Duodenal mucosa (tissue), 2 donors: ENCODE data around the gene MAP3K20.
"Not testable (repeated sequence)": the region's sequence is repeated elsewhere in the genome, so short reads cannot be mapped to it uniquely, and the experiment has no call there.

Experiments used
- H3K27ac ChIP-seq: one replicate; pipeline ENCODE4 v1.7.0; 2013; ENCODE audit warnings: low read depth, low read length
- H3K27me3 ChIP-seq, 2 donors: one replicate each; pipeline ENCODE4 v1.7.0; 2013; ENCODE audit warnings: low read length in 2 of 2, control low read depth in 1 of 2; ENCODE audit not compliant: insufficient read depth in 2 of 2, control insufficient read depth in 1 of 2
- H3K36me3 ChIP-seq, 2 donors: one replicate each; pipeline ENCODE4 v1.7.0; 2013; ENCODE audit warnings: low read length in 2 of 2, control low read depth in 1 of 2; ENCODE audit not compliant: insufficient read depth in 2 of 2, control insufficient read depth in 1 of 2
- H3K4me1 ChIP-seq, 2 donors: one replicate each; pipeline ENCODE4 v1.7.0; 2013; ENCODE audit warnings: low read length in 2 of 2, control low read depth in 1 of 2; ENCODE audit not compliant: insufficient read depth in 2 of 2, control insufficient read depth in 1 of 2
- H3K4me3 ChIP-seq, 2 donors: one replicate each; pipeline ENCODE4 v1.7.0; 2013; ENCODE audit warnings: low read length in 2 of 2, low read depth in 1 of 2
- H3K9ac ChIP-seq, 2 donors: one replicate each; pipeline ENCODE4 v1.7.0; 2013; ENCODE audit warnings: low read length in 2 of 2, low read depth in 1 of 2
- H3K9me3 ChIP-seq, 2 donors: one replicate each; pipeline ENCODE4 v1.7.0; 2013; ENCODE audit warnings: low read length in 2 of 2, control low read depth in 1 of 2; ENCODE audit not compliant: control insufficient read depth in 1 of 2

MAP3K20 gene

DNA sequence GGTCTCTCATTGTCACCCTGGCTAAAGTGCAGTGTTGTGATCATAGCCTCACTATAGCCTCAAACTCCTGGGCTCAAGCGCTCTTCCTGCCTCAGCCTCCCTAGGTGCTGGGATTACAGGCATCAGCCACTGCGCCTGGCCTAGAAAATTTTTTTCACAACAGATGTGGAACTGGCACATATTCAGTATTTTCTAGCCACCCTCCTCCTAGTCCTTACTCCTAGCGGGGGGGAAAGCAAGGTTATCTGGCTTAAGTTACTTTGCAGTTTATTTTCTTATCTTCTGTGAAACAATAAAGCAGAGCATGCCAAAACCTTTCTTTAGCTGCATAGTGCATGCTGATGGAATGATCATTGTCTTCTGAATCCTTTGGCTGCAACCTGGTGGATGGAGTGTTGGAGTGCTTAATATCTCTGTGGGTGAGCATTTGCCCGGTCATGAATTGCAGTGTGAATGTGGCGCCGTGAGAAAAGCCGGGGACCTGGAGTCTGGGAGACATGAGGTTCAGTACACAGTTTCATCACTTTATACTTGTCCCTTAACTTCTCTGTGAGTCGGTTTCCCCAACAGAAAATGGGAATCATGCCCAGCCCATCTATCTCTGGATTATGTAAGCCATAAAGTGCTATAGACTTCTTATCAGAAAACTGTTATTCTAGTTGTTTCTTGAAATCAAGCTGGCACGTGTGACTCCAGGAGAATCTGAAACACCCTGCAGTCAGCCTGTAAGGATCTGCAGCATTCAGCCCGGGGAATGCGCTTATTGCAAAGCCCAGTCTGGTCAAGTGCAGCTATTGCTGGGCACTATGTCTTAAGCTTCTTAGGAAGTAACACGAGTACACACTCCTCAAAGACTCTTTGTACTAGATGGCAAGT, 38.2 kb upstream of the MAP3K20 start:
- no peaks in the 10 kb centered on the region for H3K27me3 ChIP-seq
- no peaks in the 10 kb centered on the region for H3K9me3 ChIP-seq
- H3K4me3 ChIP-seq: no peak overlapping the region
- no peak overlapping the region for H3K27ac ChIP-seq
- no peak overlapping the region for H3K9ac ChIP-seq
- H3K4me1 ChIP-seq: peaks cover 7 to 19% of the 10 kb centered on the region in 2 donors
- H3K36me3 ChIP-seq: no peaks in the 10 kb centered on the region

- not testable (repeated sequence) for H3K9ac ChIP-seq, H3K27me3 ChIP-seq, H3K36me3 ChIP-seq, H3K9me3 ChIP-seq, H3K4me3 ChIP-seq, H3K27ac ChIP-seq
- peaks cover 7 to 19% of the 10 kb centered on the region in 2 donors for H3K4me1 ChIP-seq
Observed at GRCh38 chr2:173038257-173038656, 37.4 kb upstream of the MAP3K20 start.

- Histone ChIP-seq H3K9ac (no peak overlapping the region), H3K4me1 (peaks cover 7 to 27% of the 10 kb centered on the region in 2 donors), H3K36me3 (no peaks in the 10 kb centered on the region), H3K4me3 (no peak overlapping the region), H3K9me3 (no peaks in the 10 kb centered on the region), H3K27ac (no peak overlapping the region), H3K27me3 (no peaks in the 10 kb centered on the region)
Observed at GRCh38 chr2:173040729-173041128, 34.9 kb upstream of the MAP3K20 start.

DNA sequence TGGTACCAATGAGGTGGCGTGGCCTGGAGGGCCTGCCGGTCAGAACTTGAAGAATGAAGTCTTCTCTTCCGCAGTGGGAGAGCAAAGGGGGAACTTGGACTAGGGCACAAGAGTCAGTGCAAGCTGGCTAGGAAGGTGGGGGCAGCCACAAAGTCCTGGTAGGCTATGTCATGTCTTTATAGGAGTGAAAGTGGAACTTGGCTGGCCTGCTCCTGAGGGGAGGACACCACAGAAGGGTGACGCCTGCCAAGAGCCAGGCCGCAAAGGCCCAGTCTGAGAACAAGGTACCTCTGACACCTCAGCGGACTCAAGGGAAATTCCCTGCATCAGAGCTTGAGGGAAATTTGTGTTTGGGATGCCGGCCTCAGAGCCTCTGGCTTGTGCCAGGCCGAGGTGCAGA, 32.2 kb upstream of the MAP3K20 start:
- Histone ChIP-seq H3K9me3 (no peaks in the 10 kb centered on the region), H3K27ac (no peak overlapping the region), H3K27me3 (no peaks in the 10 kb centered on the region), H3K9ac (no peak overlapping the region), H3K36me3 (no peaks in the 10 kb centered on the region), H3K4me3 (no peak overlapping the region), H3K4me1 (peaks cover 7 to 15% of the 10 kb centered on the region in 2 donors)

DNA sequence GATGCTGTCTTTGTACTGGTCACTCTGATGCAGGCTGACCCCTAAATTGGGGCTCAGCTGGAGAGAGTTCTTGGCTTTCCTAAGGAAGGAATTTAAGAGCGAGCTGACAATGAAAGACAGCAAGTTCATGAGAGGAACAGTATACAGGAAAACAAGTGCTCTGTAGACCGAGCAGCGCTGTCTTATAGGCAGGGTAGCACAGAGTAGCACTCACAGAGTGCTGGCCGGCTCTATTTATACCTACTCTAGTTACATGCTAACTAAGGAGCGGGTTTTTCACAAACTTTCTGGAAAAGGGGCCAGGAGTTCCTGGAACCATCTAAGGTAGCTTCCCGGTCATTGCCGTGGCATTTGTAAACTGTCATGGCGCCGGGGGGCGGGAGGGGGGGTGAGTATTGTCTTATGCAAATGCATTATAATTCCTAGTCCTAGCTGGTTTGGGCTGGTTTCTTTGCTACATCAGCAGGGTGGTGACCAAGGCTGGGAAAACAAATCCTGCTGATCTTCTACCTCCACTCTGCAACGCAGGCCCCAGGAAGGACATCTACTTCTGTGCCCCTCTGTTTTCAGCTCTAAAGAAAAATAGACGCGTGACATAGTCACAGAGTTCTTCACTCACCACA, 31.6 kb upstream of the MAP3K20 start:
- Histone ChIP-seq H3K9ac (no peak overlapping the region), H3K4me1 (peaks cover 7 to 18% of the 10 kb centered on the region in 2 donors), H3K27me3 (no peaks in the 10 kb centered on the region), H3K4me3 (no peak overlapping the region), H3K36me3 (no peaks in the 10 kb centered on the region), H3K27ac (no peak overlapping the region), H3K9me3 (no peaks in the 10 kb centered on the region)

DNA sequence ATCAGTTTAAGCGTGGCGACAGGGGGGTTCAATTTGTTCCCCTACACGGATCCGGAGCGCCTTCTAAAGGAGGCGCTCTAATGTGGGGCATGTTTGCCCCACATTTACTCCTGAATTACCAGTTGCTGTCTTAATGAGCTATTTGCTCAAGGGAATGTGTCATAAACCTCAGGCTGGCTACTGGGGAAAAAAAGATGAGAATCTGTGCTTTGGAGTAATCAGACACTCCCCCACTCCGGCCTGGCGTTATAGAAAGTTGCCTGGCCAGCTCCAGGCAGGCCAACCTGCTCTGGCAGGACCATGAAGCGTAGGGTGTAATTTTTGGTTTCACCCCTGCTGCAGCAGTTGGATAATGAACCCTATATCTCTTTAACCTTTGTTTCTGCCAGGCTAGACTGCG, 31.0 kb upstream of the MAP3K20 start:
- Histone ChIP-seq H3K9ac (no peak overlapping the region), H3K4me1 (peaks cover 9 to 24% of the 10 kb centered on the region in 2 donors), H3K27ac (no peak overlapping the region), H3K9me3 (no peaks in the 10 kb centered on the region), H3K27me3 (no peaks in the 10 kb centered on the region), H3K4me3 (no peak overlapping the region), H3K36me3 (no peaks in the 10 kb centered on the region)

GRCh38 chr2:173045181-173045580, 30.5 kb upstream of the MAP3K20 start:
- Histone ChIP-seq H3K36me3 (no peaks in the 10 kb centered on the region), H3K27ac (no peak overlapping the region), H3K9me3 (no peaks in the 10 kb centered on the region), H3K4me3 (no peak overlapping the region), H3K9ac (no peak overlapping the region), H3K4me1 (peaks cover 14 to 29% of the 10 kb centered on the region in 2 donors), H3K27me3 (no peaks in the 10 kb centered on the region)

GRCh38 chr2:173048522-173048896, 27.1 kb upstream of the MAP3K20 start:
- Histone ChIP-seq H3K9ac (no peak overlapping the region), H3K9me3 (no peaks in the 10 kb centered on the region), H3K27ac (no peak overlapping the region), H3K4me1 (peaks cover 17 to 33% of the 10 kb centered on the region in 2 donors), H3K4me3 (no peak overlapping the region), H3K36me3 (no peaks in the 10 kb centered on the region), H3K27me3 (no peaks in the 10 kb centered on the region)

DNA sequence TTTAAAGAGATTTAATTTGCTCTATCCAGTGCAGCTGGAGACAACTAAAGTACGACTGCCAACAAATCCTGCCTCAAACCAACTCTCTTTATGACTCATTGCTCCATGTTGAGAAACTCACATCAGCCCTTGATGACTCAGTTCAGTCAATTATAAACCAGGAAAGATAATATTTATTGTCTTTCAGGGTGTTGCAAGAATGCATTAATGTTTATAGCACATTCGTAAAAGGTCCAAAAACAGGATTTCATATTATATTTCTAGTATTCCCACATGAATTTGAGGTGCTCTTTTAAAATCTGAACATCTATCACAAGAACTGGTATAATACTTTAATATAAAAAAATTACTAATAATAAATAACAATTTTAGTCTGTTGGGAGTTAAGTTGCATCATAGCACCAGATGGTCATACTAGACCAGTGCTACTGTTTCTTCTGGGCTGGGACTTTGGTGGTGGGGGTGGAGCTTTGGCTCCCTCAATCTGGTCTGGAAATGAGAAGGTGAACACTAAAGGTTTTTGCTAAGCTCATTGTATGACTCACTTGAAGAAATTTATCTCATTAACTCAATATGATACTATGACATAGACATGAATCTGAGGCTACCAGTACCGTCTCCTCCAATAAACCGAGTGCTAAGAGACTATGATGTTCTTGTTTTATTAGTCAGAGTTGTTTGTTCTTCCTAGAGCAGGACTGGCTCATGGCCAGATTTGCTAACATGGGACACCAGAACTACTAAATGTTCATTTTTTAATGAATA, 26.6 kb upstream of the MAP3K20 start:
- no peaks in the 10 kb centered on the region for H3K36me3 ChIP-seq
- H3K9ac ChIP-seq: peak overlapping the region in 1 of 2 donors; percentile 15
- H3K9me3 ChIP-seq: no peaks in the 10 kb centered on the region
- H3K27ac ChIP-seq: no peak overlapping the region
- H3K27me3 ChIP-seq: no peaks in the 10 kb centered on the region
- H3K4me1 ChIP-seq: peaks cover 17 to 33% of the 10 kb centered on the region in 2 donors
- H3K4me3 ChIP-seq: peak overlapping the region in 1 of 2 donors; percentile 16

GRCh38 chr2:173049831-173050230, 25.8 kb upstream of the MAP3K20 start:
- H3K4me3 ChIP-seq: peak overlapping the region in 1 of 2 donors; percentile 16
- H3K27ac ChIP-seq: no peak overlapping the region
- H3K4me1 ChIP-seq: peaks cover 17 to 30% of the 10 kb centered on the region in 2 donors
- H3K9me3 ChIP-seq: no peaks in the 10 kb centered on the region
- H3K27me3 ChIP-seq: no peaks in the 10 kb centered on the region
- no peaks in the 10 kb centered on the region for H3K36me3 ChIP-seq
- H3K9ac ChIP-seq: peak overlapping the region in 1 of 2 donors; percentile 15
